Measurements from ENCODE around the gene STXBP5L. TPM values are rescaled to one million over a fixed set of nuclear protein-coding genes. Genes with fewer than 3 reads are reported as not detected.
"Not testable (repeated sequence)": the region's sequence is repeated elsewhere in the genome, so short reads cannot be mapped to it uniquely, and the experiment has no call there.

The STXBP5L gene
- total RNA-seq, 1 experiment from 2014 or later = 0.05 TPM

DNA sequence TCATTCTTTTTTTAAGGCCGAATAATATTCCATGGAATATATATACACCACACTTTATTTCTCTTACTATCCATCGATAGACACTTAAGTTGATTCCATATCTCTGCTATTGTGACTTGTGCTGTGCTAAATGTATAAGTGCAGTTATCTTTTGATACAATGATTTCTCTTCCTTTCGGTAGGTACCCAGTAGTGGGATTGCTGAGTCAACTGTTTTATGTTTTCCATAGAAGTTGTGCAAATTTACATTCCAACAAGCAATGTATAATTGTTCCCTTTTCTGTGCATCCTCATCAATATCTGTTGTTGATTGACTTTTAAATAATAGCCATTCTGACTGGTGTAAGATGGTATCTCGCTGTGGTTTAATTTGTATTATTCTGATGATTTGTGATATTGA, 81.0 kb downstream of the STXBP5L start:
- DNase-seq (ENCODE audit: low read depth) = no peak

DNA sequence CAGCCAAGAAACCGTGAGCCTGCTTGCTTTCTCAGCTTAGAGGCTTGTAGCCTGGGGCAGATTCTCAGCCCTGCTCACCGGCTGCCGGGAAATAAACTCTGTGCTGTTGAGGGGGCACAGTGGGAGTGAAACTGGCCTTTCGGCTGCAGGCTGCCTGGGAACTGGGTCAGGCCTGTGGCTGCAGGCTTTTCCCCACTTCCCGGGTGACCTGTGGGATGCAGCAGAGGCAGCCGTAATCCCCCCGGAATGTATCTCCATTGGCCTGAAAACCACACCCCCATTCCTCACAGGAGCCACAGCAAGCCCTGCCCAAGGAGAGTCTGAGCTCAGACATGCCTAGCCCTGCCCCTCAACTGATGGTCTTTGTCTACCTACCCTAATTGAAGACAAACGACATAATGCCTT, 110.9 kb downstream of the STXBP5L start:
- DNase-seq (ENCODE audit: low read depth) = peak; percentile 3

DNA sequence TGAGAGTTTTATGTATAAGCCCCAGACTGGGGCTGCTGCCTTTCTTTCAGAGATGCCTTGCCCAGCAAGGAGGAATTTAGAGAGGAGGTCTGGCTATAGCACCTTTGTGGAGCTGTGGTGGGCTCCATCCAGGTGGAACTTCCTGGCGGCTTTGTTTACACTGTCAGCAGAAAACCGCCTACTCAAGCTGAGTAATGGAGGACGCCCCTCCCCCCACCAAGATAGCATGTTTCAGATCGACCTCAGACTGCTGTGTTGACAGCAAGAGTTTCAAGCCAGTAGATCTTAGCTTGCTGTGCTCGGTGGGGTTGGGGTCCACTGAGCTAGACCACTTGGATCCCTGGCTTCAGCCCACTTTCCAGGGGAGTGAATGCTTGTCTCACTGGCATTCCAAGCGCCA, 155.6 kb downstream of the STXBP5L start:
- DNase-seq (ENCODE audit: low read depth) = no peak

DNA sequence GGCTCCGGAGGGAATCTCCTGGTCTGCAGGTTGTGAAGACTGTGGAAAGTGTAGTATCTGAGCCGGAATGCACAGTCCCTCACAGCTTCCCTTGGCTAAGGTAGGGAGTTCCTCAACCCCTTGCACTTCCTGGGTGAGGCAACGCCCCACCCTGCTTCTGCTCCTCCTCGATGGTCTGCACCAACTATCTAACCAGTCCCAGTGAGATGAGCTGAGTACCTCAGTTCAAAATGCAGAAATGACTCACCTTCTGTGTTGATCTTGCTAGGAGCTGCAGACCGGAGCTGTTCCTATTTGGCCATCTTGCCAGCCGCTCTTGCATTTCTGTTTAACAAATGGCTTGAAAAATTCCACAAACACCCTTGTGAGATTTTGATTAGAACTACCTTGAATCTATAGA, 156.1 kb downstream of the STXBP5L start:
- DNase-seq (ENCODE audit: low read depth) = peak; percentile 50

DNA sequence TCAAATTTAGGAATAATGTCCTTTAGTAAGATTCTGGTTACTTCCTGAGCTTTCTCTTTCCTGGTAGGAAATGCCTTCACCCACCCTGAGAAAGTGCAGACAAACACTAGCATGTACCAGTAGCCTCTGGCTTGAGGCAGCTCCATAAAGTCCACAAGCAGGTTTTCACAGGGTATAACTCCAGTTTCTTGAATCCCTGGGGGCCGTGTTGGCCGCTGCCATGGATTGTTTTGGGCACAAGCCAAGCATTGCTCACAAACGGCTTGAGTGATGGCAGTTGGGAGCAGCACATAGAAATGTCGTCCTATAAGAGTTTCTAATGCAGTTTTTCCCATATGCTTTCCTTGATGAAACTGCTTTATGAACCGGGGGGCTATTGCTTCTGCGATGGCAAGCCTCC, 164.1 kb downstream of the STXBP5L start:
- DNase-seq (ENCODE audit: low read depth) = no peak

DNA sequence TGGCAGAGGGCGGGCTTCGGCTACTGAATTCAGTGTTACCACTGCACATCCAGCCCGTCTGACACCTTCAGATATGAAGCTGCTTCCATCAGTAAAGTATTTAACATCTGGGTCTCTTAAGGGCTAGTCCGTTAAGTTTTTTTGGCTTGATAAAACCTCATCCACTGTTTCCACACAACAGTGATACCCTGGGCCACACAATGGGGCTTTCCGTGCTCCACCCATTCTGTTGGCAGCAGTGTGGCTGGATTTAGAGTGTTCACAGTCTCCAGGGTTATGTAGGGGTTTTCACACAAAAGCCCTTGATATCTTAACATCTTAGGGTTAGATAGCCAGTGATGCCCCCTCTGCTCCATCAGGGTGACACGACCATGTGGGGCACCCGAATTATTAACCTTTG, 165.0 kb downstream of the STXBP5L start:
- DNase-seq (ENCODE audit: low read depth) = no peak

DNA sequence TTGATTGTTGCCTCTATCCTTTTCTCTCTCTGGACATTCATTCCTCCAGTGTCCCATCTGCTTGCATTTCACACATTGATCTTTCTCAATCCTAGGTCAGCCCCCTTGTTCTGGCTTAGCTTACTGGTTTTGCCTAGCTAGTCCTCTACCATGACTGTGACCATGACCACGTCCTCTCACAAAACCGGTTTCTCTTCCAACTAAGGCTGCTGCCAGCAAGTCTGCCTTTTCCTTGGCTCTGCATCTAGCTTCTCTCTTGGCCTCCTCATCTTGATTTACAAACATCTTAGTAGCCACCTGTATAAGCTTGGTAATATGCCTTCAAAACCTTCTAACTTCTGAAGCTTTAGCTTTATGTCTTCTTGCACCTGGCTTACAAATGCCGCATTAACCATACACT, 167.2 kb downstream of the STXBP5L start:
- no peak for DNase-seq (ENCODE audit: low read depth)

DNA sequence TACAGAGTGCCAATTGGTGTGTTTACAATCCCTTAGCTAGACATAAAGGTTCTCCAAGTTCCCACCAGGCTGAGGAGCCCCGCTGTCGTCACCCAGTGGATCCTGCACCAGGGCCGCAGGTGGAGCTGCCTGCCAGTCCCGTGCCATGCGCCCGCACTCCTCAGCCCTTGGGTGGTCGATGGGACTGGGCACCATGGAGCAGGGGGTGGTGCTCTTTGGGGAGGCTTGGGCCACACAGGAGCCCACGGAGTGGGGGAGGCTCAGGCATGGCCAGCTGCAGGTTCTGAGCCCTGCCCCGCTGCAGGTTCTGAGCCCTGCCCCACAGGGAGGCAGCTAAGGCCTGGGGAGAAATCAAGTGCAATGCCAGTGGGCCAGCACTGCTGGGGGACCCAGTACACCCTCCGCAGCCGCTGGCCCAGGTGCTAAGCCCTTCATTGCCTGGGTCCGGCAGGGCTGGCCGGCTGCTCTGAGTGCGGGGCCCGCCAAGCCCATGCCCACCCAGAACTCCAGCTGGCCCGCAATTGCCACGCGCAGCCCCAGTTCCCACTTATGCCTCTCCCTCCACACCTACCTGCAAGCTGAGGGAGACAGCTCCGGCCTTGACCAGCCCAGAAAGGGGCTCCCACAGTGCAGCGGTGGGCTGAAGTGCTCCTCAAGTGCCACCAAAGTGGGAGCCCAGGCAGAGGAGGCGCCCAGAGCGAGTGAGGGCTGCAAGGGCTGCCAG, 170.5 kb downstream of the STXBP5L start:
- not testable (repeated sequence) for DNase-seq (ENCODE audit: low read depth)

DNA sequence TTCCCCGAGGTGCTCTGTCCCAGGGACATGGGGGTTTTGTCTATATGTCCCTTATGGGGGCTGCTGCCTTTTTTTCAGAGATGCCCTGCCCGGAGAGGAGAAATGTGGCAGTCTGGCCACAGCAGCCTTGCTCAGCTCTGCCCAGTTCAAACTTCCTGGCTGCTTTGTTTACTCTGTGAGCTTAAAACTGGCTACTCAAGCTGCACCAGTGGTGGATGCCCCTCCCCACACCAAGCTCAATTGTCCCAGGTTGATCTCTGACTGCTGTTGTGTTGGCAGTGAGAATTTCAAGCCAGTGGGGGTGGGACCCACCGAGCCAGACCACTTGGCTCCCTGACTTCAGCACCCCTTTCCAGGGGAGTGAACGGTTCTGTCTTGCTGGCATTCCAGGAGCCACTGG, 188.9 kb downstream of the STXBP5L start:
- no peak for DNase-seq (ENCODE audit: low read depth)

DNA sequence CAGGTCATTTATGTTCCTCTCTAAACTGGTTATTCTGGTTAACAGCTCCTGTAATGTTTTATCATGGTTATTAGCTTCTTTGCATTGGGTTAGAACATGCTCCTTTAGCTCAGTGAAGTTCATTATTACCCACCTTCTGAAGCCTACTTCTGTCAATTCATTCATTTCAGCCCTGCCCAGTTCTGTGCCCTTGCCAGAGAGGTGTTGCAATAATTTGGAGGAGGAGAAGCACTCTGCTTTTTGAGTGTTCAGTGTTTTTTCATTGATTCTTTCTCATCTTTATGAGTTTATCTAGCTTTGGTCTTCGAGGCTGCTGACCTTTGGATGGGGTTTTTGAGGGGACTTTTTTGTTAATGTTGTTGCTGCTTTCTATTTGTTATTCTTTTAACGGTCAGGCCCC, 203.1 kb downstream of the STXBP5L start:
- not testable (repeated sequence) for DNase-seq (ENCODE audit: low read depth)

DNA sequence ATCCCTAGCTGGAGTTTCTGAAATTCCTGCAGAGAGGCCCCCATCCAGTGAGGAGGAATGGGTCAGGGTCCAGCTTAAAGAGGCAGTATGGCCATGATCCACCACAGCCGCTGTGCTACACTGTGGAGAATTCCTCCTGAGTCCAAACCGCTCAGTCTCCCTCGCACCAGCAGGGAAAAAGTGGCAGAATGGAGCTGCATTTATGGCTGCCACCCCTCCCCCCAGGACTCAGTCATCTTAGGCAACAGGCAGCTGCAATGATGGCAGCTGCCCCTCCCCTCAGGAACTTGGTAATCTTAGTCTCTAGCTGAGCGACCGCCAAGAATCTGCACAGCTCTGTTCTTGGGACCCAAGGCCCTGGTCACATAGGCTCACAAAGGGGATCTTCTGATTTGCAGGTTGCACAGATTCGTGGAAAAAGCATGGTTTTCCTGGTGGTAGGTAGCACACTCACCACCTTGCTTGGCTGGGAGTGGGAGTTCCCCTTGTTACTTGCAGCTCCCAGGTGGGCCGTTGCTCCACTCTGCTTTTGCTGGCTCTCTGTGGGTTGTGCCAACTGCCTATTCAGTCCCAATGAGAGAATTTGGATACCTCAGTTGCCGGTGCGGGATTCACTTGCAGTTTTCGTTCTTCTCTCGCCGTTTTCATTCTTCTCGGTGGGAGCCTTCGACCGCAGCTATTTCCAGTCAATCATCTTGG, 204.1 kb downstream of the STXBP5L start:
- peak; percentile 66 for DNase-seq (ENCODE audit: low read depth)

DNA sequence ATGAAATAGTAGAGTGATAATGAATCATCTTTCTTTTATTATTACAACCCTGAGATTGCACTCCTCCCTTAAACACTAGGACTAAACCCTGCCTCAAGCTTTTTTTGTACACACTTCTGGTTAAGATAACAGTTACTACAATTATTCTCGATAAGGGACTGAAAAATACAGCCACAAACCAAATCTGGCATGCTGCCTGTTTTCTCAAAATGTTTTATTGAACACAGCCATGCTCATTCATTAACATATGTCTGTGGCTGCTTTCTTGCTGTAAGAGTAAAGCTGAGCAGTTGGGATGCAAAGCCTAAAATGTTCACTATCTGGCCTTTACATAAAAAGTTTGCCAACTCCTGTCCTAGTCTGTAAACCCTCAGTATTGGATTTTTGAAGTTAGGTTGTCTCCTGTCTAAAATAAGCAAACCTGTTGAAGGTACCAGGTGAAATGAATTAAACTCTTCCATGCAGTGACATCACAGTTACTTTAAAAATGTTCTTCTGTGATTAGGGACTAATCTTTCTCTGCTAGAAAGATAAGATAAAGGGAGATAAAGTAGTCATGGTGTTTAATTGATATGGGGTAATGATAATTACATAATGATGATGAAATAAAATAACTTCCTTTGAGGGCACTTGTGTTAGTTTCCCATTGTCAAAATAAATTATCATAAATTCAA, 218.2 kb downstream of the STXBP5L start:
- no peak for DNase-seq (ENCODE audit: low read depth)

DNA sequence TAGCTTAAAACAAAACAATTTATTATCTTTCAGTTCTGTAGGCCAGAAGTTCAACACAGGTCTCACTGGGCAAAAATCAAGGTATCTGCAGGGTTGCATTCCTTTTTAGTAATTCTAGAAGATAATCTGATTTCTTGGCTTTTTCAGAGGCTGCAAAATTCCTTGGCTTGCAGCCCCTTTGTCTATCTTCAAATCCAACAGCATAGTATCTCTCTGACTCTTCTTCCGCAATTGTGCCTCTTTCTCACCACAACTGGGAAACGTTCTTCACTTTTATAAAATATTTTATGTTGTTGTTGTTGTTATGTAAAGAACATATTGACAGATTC, 218.7 kb downstream of the STXBP5L start:
- DNase-seq (ENCODE audit: low read depth) = no peak

DNA sequence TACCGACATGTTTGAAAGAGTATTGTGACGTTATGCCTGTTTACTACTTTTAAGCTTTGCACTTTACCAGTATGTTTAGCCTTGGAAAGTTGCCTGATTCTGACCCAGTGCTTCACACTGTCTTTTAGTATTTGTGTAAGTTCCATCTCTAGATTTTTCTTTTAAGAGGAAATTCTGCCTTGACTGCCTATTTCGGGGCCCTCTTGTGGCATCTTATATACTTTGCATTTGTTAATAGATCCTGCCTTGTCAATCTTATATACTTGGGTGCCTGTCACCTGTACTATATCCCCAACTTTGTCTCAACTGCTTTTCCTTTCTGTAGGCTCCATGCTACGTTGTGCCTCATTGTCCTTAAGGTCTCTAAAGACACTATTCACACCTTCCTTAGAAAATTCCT, 244.6 kb downstream of the STXBP5L start:
- DNase-seq (ENCODE audit: low read depth) = peak; percentile 8

DNA sequence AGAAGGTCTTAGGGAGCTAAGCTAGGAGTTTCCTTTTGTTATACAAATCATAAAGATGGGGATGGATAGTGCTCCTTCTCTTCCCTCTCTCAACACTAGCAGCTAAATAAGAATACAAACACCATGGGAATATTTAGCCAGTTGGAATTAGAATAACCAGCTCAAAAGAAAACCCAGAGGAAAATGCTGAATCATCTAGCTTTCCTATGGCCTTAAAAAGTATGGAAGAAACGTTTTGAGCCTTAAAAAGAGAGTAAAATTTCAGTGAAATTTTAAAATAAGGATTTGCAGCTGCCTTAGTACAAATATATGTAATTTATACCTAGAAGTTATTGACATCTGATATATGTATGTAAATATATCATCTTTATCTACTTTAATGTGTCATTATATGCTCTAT, 245.8 kb downstream of the STXBP5L start:
- DNase-seq (ENCODE audit: low read depth) = no peak

DNA sequence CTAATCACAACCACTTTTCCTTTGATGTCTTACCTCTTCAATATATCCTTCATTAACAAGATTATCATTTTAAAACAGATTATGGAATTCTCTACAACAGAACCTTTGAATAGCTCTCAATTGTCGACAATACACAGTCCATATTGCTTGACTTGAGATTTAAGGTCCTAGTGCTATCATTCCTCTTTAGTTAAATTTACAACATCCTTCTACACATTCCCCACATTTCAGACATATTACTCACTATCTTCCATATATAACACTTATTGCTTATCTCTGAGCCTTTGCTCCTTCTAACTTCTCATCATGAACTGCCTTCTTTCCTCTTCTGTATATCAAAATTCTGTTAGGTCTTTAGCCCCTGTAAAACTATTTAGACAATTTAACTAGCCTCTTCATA, 247.0 kb downstream of the STXBP5L start:
- peak; percentile 60 for DNase-seq (ENCODE audit: low read depth)

DNA sequence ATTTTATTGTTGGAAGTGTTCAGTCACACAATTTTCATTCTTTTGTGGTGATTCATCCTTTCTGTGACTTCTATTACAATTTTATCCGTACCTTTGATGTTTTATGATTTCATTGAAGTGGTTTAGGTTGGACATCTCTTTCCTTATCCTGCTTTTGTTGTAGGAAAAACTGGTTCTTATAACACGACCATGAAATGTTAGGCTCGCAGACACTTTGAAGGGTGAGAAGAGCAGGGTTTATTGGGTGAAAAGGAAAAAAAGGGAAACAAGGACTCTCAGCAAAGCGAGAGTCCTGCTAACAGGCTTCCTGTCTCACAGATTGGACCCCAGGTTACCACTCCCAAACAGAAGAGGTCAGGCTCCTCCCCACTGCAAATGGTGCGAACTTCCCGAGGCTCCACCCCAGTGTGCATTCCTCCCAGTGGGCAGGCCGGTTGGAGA, 257.4 kb downstream of the STXBP5L start:
- peak; percentile 49 for DNase-seq (ENCODE audit: low read depth)

DNA sequence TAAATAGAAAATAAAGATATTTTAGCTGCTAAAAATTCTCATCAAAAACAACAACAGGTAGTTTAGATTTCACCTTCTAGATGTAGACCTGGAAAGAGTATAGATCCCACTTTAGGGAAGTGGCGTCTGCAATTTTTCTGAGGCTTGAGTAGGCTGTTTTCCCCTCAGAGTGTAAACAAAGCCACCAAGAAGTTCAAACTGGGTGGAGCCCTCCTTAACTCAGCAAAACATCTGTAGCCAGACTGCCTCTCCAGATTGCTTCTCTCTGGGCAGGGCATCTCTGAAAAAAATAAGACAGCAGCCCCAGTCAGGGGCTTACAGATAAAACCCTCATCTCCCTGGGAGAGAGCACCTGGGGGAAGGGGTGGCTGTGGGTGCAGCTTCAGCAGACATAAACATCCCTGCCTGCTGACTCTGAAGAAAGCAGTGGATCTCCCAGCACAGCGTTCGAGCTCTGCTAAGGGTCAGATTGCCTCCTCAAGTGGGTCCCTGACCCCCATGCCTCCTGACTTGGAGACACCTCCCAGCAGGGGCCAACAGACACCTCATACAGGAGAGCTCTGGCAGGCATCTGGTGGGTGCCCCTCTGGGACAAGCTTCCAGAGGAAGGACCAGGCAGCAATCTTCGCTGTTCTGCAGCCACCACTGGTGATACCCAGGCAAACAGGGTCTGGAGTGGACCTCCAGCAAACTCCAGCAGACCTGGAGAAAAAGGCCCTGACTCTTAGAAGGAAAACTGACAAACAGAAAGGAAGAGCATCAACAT, 259.6 kb downstream of the STXBP5L start:
- no peak for DNase-seq (ENCODE audit: low read depth)

DNA sequence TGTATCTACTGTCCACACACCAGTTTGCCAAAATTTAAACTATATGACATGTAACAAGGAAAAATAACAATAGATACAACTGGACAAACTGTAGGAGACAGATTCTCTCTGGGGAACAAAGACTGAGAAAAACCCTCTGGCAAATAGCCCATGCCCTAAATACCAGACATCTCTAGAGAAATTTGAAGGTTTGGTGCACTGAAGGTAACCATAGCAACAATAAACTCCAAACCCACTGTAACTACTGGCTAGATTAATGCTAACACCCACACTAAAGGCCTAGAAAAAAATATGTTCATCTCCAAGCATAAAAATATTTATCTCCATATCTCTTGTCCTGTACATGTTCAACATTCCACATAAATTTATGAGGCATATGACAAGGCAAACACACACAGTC, 267.1 kb downstream of the STXBP5L start:
- no peak for DNase-seq (ENCODE audit: low read depth)

DNA sequence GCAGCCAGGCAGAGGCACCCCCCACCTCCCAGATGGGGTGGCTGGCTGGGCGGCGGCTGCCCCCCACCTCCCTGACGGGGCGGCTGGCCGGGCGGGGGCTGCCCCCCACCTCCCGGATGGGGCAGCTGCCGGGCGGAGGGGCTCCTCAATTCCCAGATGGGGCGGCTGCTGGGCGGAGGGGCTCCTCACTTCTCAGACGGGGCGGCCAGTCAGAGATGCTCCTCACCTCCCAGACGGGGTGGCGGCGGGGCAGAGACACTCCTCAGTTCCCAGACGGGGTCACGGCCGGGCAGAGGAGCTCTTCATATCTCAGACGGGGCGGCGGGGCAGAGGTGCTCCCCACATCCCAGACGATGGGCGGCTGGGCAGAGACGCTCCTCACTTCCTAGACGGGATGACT, 282.6 kb downstream of the STXBP5L start:
- not testable (repeated sequence) for DNase-seq (ENCODE audit: low read depth)

DNA sequence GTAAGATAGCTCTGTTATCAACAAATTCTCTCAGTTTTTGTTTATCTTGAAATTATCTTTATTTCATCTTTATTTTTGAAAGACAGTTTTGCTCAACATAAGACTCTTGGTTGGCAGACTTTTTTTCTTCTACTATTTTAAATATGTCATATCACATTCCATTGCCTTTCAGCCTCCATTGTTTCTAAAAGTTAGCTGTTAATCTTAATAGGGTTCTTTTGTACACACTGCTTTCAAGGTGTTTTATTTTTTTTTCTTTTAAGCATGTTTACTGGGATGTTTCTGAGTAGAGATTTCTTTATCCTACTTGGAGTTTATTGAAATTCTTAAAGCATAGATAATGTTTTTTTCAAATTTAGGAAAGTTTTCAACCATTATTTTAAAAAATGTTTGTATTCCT, 294.6 kb downstream of the STXBP5L start:
- DNase-seq (ENCODE audit: low read depth) = no peak

DNA sequence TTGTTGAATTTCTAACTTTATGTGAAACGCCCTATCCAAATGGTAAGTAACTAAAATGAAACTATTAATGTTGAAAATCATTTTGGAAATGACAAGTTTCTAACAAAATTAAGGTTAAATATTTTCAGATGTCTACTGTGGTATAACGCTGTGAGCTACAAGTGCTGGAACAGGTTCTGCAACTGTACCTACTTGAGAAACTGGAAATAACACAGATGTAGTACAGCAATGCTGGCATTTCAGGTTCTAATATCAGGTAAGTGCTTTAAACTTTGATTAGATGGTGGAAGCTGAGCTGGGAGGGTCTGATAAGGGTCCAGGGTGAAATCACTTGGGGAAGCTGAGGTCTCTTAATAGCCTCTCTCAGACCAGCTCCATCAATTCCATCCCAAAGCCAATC, 315.1 kb downstream of the STXBP5L start:
- no peak for DNase-seq (ENCODE audit: low read depth)

Data from HT1080 (cell line).